Endothelial cell of umbilical vein (primary cell): Measurements from ENCODE around the gene SNX33. TPM values are rescaled to one million over a fixed set of nuclear protein-coding genes. Genes with fewer than 3 reads are reported as not detected.

Experiments
- BruUV-seq: library from RNA; stranded (reverse); fragments of 400-500 nt; replicated peaks from 2 replicates; lab custom pipeline; 2021; lab: Mats Ljungman, UMichigan
- CTCF ChIA-PET: fragments of 300-600, 350-600 bp; sonication (Branson Sonifier 250); formaldehyde crosslinking; loops from one replicate; lab custom pipeline; 2021; ENCODE audit warnings: antibody characterized with exemption, inconsistent platforms; lab: Charles Lee
- POLR2A ChIA-PET: fragments of 300-600, 350-600 bp; sonication (Branson Sonifier 250); formaldehyde crosslinking; loops from one replicate; lab custom pipeline; 2021; ENCODE audit warnings: antibody characterized with exemption, inconsistent platforms; lab: Charles Lee
- DNase-seq: peaks from one replicate; pipeline ENCODE4 v3.0.0-alpha.2; 2011; ENCODE audit warnings: low read depth, low spot score
- FAIRE-seq: peaks from 2 replicates; lab custom pipeline; 2011; peaks lifted over from hg19 to GRCh38; lab: Jason Lieb, UNC
- H2AFZ ChIP-seq: 2 replicates; pipeline ENCODE4 v1.6.0; 2012; ENCODE audit warnings: low read depth, low read length, control low read depth, inconsistent platforms
- H3K27ac ChIP-seq: 2 replicates; pipeline ENCODE4 v1.5.1; 2011; ENCODE audit warnings: low read depth, mild to moderate bottlenecking, control low read depth, low read length, moderate library complexity; ENCODE audit not compliant: insufficient read depth
- H3K27me3 ChIP-seq, 2 experiments: 2 replicates each; pipeline versions ENCODE4 v1.6.0 to v1.6.1; 2011; ENCODE audit warnings: low read length in 2 of 2, mixed read lengths in 1 of 2; ENCODE audit not compliant: control insufficient read depth in 2 of 2, insufficient read depth in 2 of 2
- H3K36me3 ChIP-seq, 2 experiments: 2 replicates in 1 of 2; 3 replicates in 1 of 2; pipeline ENCODE4 v1.5.1; 2011; ENCODE audit warnings: low read length in 2 of 2, mild to moderate bottlenecking in 1 of 2, moderate library complexity in 1 of 2; ENCODE audit not compliant: control insufficient read depth in 2 of 2, insufficient read depth in 2 of 2; ENCODE audit errors: extremely low read depth in 1 of 2
- H3K4me1 ChIP-seq: 3 replicates; pipeline ENCODE4 v1.5.1; 2011; ENCODE audit warnings: mild to moderate bottlenecking, low read length; ENCODE audit not compliant: control insufficient read depth, insufficient read depth; ENCODE audit errors: extremely low read depth
- H3K4me2 ChIP-seq: 2 replicates; pipeline ENCODE4 v1.6.1; 2011; ENCODE audit warnings: low read length, control low read depth, mixed read lengths; ENCODE audit not compliant: insufficient read depth
- H3K4me3 ChIP-seq, 3 experiments: fragments of 200-600 bp in 1 of 3; sonication (generic), shearing (Covaris generic) in 1 of 3; replicated peaks in 1 of 3; 2 replicates each; pipeline ENCODE4 v1.5.1; 2011 to 2016; ENCODE audit warnings: control low read depth in 3 of 3, low read length in 3 of 3, mild to moderate bottlenecking in 2 of 3, inconsistent platforms in 1 of 3, low read depth in 1 of 3, moderate library complexity in 1 of 3; ENCODE audit not compliant: insufficient read depth in 1 of 3
- H3K79me2 ChIP-seq: 2 replicates; pipeline ENCODE4 v1.6.0; 2012; ENCODE audit warnings: low read length, inconsistent platforms; ENCODE audit not compliant: control insufficient read depth, insufficient read depth
- H3K9ac ChIP-seq: replicated peaks from 2 replicates; pipeline ENCODE3; 2011; ENCODE audit warnings: low read length, control low read depth; ENCODE audit not compliant: insufficient read depth; ENCODE audit errors: extremely low read depth
- H3K9me1 ChIP-seq: replicated peaks from 3 replicates; pipeline ENCODE4 v1.6.0; 2011; ENCODE audit warnings: mild to moderate bottlenecking, low read length; ENCODE audit not compliant: control insufficient read depth, insufficient read depth; ENCODE audit errors: extremely low read depth
- H3K9me3 ChIP-seq: replicated peaks from 2 replicates; pipeline ENCODE4 v1.5.1; 2012; ENCODE audit warnings: low read length, inconsistent platforms; ENCODE audit not compliant: control insufficient read depth, insufficient read depth
- H4K20me1 ChIP-seq: replicated peaks from 2 replicates; pipeline ENCODE3; 2011; ENCODE audit warnings: mild to moderate bottlenecking, low read length; ENCODE audit not compliant: control insufficient read depth, insufficient read depth; ENCODE audit errors: extremely low read depth
- EZH2 ChIP-seq: IDR thresholded peaks from 2 replicates; pipeline ENCODE4 v1.6.1; 2012; ENCODE audit warnings: borderline replicate concordance, low read depth, mild to moderate bottlenecking, moderate library complexity, low read length, inconsistent platforms; ENCODE audit not compliant: severe bottlenecking
- FOS ChIP-seq: IDR thresholded peaks from 2 replicates; pipeline ENCODE4 v1.6.1; 2011; ENCODE audit warnings: mild to moderate bottlenecking, low read length, moderate library complexity, borderline replicate concordance; ENCODE audit not compliant: insufficient read depth
- GATA2 ChIP-seq: IDR thresholded peaks from 2 replicates; pipeline ENCODE4 v1.7.0; 2011; ENCODE audit warnings: low read depth, mild to moderate bottlenecking, moderate library complexity, mixed read lengths, low read length; ENCODE audit not compliant: insufficient read length, insufficient read depth
- JUN ChIP-seq: IDR thresholded peaks from 2 replicates; pipeline ENCODE4 v1.6.1; 2011; ENCODE audit warnings: borderline replicate concordance, low read depth; ENCODE audit not compliant: insufficient read length, insufficient read depth
- MYC ChIP-seq: IDR thresholded peaks from one replicate; pipeline ENCODE4 v1.6.1; 2011; ENCODE audit warnings: mild to moderate bottlenecking, low read depth, low read length
- POLR2A ChIP-seq: IDR thresholded peaks from 2 replicates; pipeline ENCODE4 v1.6.1; 2012; ENCODE audit warnings: low read depth, mild to moderate bottlenecking, control low read depth, low read length
- POLR2AphosphoS5 ChIP-seq: IDR thresholded peaks from 2 replicates; pipeline ENCODE4 v1.6.1; 2012; ENCODE audit warnings: low read depth, mild to moderate bottlenecking, control low read depth, low read length, moderate library complexity; ENCODE audit not compliant: insufficient read depth
- dilution Hi-C: fragments of 300-500 bp; cut with MboI; formaldehyde crosslinking; loops from one replicate; pipeline ENCODE4 v1.15.0; 2019; ENCODE audit warnings: low sequenced_read_pairs; ENCODE audit not compliant: extremely low pct_ligation_motif_present
- intact Hi-C: fragments of 100-400 bp; cut with micrococcal nuclease; formaldehyde crosslinking; loops from one replicate; pipeline ENCODE4 v1.10.0; 2022
- polyA plus RNA-seq, 4 experiments: library from polyadenylated mRNA; depleted of rRNA in 3 of 4; stranded (reverse) in 3 of 4; unstranded in 1 of 4; fragments of >200 nt; gene quantifications; 2 replicates each; pipeline versions ENCODE4 v1.2.1 to v1.2.3, GENCODE V29; 2011 to 2012; ENCODE audit warnings: missing spikeins in 1 of 4
- total RNA-seq: library from RNA; stranded (reverse); gene quantifications from 2 replicates; pipeline ENCODE4 v1.2.3, GENCODE V29; 2021
- TF ChIP-seq, protein P1 (sequence below), 2 donors: IDR thresholded peaks; 1 replicate in 1 of 2; 2 replicates in 1 of 2; pipeline ENCODE4 v1.5.1; 2011; ENCODE audit warnings: low read length in 2 of 2, mild to moderate bottlenecking in 2 of 2, moderate library complexity in 2 of 2, control low read depth in 1 of 2, inconsistent platforms in 1 of 2, low read depth in 1 of 2; ENCODE audit not compliant: insufficient read depth in 1 of 2; ENCODE audit errors: extremely low read depth in 1 of 2
- TF ChIP-seq, protein P2 (sequence below): IDR thresholded peaks from 2 replicates; pipeline ENCODE4 v1.6.1; 2011; ENCODE audit not compliant: insufficient read depth, insufficient read length

Gene SNX33
- total and polyA plus RNA-seq, 2 donors (not counting 3 experiments of a cell fraction or from before 2014, with no cell fraction given): 7.9 to 12.6 TPM

GRCh38 chr15:75641179-75641503 is 6.6 kb upstream of the SNX33 start:
- CTCF ChIA-PET: interaction anchor here (0.7 to 4.3 kb wide), 8 partner anchors 14 to 273 kb away, joined by 3 to 65 read pairs (median 8); no protein-coding TSS in a partner anchor
- DNase-seq (no peak), FAIRE-seq (no peak)
- dilution Hi-C loops (no loop called here), intact Hi-C loops (loop anchor here (2.0 kb wide), 1 partner anchor 272 kb away; the partner anchor contains the start of gene MAN2C1)
- POLR2A ChIA-PET: interaction anchor here (1.7 kb wide), 1 partner anchor 273 kb away, joined by 4 read pairs; the partner anchor contains the start of gene MAN2C1
- Histone ChIP-seq H3K9me3 (no peaks in the 10 kb centered on the region), H3K4me2 (no peak overlapping the region), H3K4me1 (peaks cover 23% of the 10 kb centered on the region), H3K27ac (no peak overlapping the region), H3K4me3 (no peak overlapping the region), H3K79me2 (peaks cover 10% of the 10 kb centered on the region), H3K27me3 (no peaks in the 10 kb centered on the region), H3K9me1 (no peaks in the 10 kb centered on the region), H2AFZ (no peak overlapping the region), H4K20me1 (no peaks in the 10 kb centered on the region), H3K36me3 (no peaks in the 10 kb centered on the region), H3K9ac (no peak overlapping the region)
- TF ChIP-seq MYC: no peak
- no peak for TF ChIP-seq GATA2
- TF ChIP-seq POLR2AphosphoS5: no peak
- no peak for TF ChIP-seq EZH2
- TF ChIP-seq, protein P1, sequence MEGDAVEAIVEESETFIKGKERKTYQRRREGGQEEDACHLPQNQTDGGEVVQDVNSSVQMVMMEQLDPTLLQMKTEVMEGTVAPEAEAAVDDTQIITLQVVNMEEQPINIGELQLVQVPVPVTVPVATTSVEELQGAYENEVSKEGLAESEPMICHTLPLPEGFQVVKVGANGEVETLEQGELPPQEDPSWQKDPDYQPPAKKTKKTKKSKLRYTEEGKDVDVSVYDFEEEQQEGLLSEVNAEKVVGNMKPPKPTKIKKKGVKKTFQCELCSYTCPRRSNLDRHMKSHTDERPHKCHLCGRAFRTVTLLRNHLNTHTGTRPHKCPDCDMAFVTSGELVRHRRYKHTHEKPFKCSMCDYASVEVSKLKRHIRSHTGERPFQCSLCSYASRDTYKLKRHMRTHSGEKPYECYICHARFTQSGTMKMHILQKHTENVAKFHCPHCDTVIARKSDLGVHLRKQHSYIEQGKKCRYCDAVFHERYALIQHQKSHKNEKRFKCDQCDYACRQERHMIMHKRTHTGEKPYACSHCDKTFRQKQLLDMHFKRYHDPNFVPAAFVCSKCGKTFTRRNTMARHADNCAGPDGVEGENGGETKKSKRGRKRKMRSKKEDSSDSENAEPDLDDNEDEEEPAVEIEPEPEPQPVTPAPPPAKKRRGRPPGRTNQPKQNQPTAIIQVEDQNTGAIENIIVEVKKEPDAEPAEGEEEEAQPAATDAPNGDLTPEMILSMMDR (IDR thresholded peaks at IDR 0.05; ENCODE audit: extremely low read depth in 1 of 2, insufficient read depth in 1 of 2, low read depth in 1 of 2, low read length in 2 of 2): no peak
- TF ChIP-seq JUN: no peak
- TF ChIP-seq POLR2A: no peak
- no peak for TF ChIP-seq FOS
- TF ChIP-seq, protein P2, sequence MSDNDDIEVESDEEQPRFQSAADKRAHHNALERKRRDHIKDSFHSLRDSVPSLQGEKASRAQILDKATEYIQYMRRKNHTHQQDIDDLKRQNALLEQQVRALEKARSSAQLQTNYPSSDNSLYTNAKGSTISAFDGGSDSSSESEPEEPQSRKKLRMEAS: no peak
- no TSS peak for BruUV-seq
